ENCODE results near the gene CBX1. TPM values are rescaled to one million over a fixed set of nuclear protein-coding genes. Genes with fewer than 3 reads are reported as not detected.
A peak's percentile ranks its signal among the peaks of the same experiment; 100 is the strongest.

The CBX1 gene
- total and polyA plus RNA-seq, 10 of the 15 experiments (the other 5 are each of a cell fraction or from before 2014, with no cell fraction given) = 11.8 to 99.2 (median 43.5) TPM

GRCh38 chr17:48037036-48037837 lies 64.0 kb downstream of the CBX1 start, which contains the start of gene COPZ2 (continued):
- TF ChIP-seq MYC (IDR thresholded peaks at IDR 0.05; ENCODE audit: insufficient read depth, insufficient read length, insufficient replicate concordance, low read length, severe bottlenecking) = no peak
- TF ChIP-seq EGR1 (IDR thresholded peaks at IDR 0.05; ENCODE audit: borderline replicate concordance in 1 of 2, low read depth in 2 of 2, low read length in 2 of 2) = no peak
- TF ChIP-seq IKZF1 (conservative IDR thresholded peaks at IDR 0.05) = peak; percentile 48
- no peak for TF ChIP-seq ZZZ3 (IDR thresholded peaks at IDR 0.05; ENCODE audit: control insufficient read depth, insufficient read length, low read depth)
- 0 out of 2 replicates have a peak, but pooled peaks have one; percentile 10 for TF ChIP-seq NR2F1 (conservative IDR thresholded peaks at IDR 0.05)
- no peak for TF ChIP-seq SREBF2 (IDR thresholded peaks at IDR 0.05; ENCODE audit: low read length)
- TF ChIP-seq LARP7 (IDR thresholded peaks at IDR 0.05) = peak; percentile 39; the same call in 1 of the 2 replicates
- TF ChIP-seq MYB (IDR thresholded peaks at IDR 0.05; ENCODE audit: borderline replicate concordance, low read depth, low read length) = no peak
- TF ChIP-seq NRF1 (conservative IDR thresholded peaks at IDR 0.05; ENCODE audit: low read depth, low read length) = no peak
- no peak for TF ChIP-seq TCF7 (IDR thresholded peaks at IDR 0.05; ENCODE audit: borderline replicate concordance)
- no peak for TF ChIP-seq ZNF384 (IDR thresholded peaks at IDR 0.05; ENCODE audit: borderline replicate concordance, low read depth, low read length)
- no peak for TF ChIP-seq USF2 (IDR thresholded peaks at IDR 0.05; ENCODE audit: borderline replicate concordance, low read depth, low read length)
- no peak for TF ChIP-seq GABPA (IDR thresholded peaks at IDR 0.05; ENCODE audit: low read depth)
- no peak for TF ChIP-seq CEBPB (IDR thresholded peaks at IDR 0.05; ENCODE audit: borderline replicate concordance in 1 of 2, low read depth in 2 of 2, low read length in 2 of 2)
- no peak for TF ChIP-seq POLR2A (IDR thresholded peaks at IDR 0.05; ENCODE audit: low read depth, low read length)
- TF ChIP-seq ZNF24 (IDR thresholded peaks at IDR 0.05) = 0 out of 2 replicates have a peak, but pooled peaks have one; percentile 19
- TF ChIP-seq SMARCA5 (IDR thresholded peaks at IDR 0.05) = peak; percentile 83; the same call in 1 of the 2 replicates
- no peak for TF ChIP-seq ZBED1 (IDR thresholded peaks at IDR 0.05; ENCODE audit: borderline replicate concordance)
- peak; percentile 30; the same call in 1 of the 2 replicates for TF ChIP-seq SMC3 (IDR thresholded peaks at IDR 0.05; ENCODE audit: borderline replicate concordance, low read length)
